ENCODE measurements around the gene MYO5B.

The MYO5B gene

DNA sequence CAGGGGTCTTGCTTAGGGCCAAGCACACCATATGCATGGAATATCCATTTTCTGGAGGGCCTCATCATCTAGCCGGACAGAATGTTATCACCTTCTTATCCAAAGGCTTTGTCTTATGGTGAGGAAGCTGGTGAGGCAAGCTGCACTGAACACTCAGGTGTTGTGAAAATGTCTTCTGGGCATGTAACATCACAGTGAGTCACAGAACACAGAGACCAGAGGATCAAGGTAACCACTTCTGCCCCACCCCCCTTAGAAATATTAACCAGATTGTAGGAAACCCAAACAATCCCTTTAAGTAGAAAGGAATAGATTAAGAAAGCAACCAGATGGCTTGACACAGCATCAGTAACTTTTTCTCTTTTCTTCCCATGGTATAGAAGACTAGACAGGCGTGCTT is 51.1 kb downstream of the MYO5B start:
- no peak for DNase-seq

DNA sequence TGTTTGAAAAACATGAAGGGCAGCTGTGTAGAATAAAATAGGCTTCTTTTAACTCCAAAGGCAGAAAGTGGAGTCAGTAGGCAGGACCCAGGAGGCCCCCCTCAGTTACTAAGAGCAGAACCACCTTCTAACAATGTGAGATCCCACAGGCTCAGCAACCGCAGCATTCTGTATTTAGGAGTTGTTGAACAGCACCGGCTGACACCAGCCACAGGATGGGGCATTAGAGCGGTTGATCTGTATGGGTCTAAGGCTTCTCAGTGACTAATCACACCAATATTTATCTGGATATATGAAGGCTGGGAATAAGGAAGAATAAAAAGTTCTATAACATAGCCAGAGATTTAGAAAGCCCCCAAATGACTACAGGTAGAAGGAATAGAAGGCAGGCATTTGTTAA is 51.7 kb downstream of the MYO5B start:
- DNase-seq, result no peak

DNA sequence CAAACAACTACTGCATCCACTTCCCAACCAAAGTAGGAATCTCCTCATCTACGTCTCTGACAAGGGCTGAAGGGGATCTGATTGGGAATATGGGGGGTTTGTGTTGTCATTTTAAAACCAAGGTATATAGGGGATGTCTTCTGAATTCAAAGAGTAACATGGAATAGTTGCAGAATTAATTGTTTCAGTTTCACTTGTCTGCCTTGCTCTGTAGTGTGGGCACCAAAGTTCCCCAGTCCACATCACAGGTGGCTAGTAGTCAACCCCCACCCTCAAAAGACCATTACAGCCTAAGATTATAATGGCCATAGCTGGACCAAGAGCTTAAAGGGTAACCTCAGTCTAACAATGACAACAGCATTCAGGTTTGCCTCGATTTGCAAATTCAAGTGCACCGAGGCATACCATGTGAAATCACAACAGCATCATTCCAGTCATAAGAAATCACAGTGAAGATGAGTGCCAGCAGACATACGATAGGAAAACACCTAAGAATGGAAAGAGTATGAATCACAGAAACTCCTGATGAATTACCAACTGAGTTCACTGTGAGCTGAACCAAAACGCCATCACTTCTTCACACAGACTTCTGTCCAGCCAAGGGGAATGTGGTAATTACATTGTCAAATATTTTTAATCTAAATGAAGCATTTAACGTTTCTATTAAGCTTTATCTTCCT is 52.4 kb downstream of the MYO5B start:
- DNase-seq, result no peak

DNA sequence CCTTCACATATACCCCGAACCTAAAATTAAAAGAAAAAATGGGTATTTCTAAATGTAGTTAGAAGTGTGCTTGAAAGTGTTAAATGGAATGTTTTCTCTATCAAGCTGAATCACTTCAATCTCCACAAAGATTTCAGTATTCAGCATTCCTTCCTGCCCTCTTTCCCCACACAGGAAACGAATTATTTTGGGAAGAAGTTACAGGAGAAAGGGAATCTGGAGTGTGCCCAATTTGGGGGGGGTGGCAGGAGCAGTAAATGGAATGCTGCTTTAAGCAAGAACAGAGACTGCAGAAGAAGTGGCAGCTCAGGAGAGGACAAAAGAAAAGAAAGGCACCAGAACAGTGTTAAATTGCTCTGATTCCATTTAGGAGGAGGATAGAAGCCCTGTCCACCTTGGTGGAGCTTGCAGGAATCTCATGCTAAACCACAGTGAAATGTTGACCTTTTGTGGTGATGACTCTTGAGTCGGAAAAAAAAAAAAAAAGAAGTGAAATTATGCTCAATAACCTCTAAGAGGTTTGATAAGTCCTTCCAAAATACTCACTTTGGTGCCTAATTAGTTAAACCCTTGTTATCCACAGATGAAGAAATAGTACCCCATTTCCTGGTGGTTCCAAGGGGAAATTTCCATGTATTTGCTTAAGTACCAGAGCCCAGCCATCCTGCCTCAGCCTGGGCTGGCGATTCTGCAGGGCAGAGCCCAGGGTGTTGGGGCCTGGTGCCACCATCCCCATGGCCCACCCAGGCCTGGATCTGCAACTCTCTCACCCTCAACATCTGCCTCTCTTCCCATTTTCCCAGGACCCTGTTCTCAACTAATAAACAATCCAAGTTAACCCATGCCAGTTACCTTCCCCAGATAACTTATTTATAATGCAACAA is 56.5 kb downstream of the MYO5B start:
- DNase-seq, result no peak

DNA sequence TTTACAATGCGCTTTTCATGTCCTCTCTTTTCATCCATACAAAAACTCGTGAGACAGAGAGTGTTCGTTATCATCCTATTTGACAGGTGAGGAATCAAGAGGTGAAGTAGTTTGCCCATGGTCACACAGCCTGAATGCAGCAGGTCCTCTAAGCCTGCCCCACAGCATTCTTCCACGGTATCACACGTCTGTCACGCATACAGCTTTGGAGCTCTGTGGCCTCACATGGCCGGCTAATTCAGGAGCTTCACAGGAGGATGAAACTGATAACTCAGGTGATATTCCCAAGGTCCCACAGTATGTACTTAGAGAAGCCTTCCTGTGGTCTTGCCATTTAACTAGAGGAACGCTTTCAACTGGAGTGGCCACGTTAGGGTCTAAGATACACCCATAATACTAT is 59.0 kb downstream of the MYO5B start:
- no peak for DNase-seq

DNA sequence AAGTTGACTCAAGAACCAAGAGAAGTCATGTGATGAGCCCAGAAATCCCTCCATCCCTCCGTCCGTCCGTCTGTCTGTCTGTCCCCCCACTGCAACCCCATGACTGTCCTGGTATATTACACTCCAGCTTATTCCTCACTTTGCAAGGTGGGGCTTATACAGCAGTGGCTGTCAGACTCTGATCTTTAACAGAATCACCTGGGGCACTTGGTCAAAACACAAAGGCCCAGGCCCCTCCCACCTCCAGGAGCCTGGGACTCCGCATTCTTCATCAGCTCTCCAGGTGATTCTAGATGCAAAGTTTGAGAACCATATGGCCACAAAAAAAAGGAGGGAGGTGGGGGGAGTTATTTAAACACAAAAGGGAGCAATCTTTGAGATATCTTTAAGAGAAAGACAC is 61.4 kb downstream of the MYO5B start:
- DNase-seq, result no peak

DNA sequence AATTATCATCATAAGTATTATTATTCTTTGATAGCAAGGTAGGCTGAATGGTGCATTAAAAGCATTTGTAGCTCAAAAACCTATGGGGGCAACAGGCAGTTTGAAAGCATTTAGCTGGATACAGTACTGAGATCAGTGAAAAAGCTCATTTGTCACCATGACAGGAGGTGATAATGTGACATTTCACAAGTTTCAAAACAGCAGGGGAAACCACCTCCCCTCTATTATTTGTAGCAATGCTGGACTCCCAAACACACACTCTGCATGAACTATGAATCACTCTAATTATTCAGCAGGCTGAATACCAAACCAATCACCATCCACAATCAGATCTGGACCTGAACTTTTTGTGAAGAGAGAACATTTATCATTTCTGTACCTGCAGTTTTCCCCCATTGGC is 63.4 kb downstream of the MYO5B start:
- no peak for DNase-seq

DNA sequence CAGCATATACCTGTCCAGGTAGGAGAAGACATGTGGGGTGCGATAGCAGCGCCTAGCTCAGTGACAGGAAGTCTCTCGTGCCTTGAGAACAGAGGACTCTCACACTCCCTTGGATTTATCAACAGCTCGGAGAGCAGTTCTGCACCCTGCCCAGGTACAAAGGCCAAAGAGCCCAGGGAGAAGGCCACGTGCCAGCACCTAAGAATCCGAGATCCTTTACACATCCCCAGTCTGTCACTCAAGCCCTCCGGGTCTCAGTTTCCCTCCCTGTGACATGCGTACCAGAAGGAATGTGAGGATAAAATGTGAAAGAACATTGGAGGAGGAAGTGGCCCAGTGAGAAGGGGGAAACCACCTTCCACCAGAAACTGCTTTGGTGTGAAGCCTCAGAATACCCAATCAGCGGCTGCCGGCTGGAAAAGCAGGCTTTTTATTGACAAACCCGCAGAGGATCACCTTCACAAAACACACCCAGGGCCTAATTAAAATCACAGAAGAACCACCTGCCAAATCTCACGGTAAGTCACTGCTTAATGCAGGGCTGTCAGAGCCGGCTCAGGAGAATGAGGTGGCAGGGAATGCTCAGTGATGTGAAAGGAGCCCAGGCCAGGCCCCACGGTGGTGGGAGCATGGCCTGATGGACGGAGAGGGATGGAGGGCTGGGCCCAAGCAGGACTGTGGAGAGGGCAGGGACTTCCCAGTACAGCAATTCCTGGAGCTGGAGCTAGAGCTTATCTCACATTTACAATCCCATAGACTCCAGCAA is 66.3 kb downstream of the MYO5B start:
- DNase-seq, result no peak

DNA sequence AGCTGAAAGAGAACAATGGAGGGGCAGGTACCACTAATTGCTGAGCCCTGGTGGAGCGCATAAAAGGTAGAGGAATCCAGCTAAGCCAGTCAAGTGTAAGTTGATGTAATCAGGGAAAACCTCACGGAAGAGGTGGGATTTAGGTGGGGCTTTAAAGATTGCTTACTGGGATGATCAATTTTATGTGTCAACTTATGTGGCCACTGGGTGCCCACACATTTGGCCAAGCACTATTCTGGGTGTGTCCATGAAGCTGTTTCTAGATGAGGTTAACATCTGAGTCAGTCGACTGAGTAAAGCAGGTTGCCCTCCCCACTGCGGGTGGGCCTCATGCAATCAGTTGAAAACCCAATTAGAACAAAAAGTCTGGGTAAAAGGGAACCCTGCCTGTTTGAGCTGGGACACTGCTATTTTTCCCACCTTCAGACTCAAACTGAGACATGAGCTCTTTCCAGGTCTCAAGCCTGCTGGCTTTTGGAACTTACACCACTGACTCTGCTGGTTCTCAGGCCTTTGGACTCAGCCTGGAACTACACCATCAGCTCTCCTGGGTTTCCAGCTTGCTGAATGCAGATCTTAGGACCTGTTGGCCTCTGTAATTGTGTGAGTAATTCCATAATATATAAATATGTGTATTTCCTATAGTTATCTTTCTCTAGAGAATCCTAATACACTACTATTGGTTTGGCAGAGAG is 67.3 kb downstream of the MYO5B start:
- DNase-seq, result no peak

DNA sequence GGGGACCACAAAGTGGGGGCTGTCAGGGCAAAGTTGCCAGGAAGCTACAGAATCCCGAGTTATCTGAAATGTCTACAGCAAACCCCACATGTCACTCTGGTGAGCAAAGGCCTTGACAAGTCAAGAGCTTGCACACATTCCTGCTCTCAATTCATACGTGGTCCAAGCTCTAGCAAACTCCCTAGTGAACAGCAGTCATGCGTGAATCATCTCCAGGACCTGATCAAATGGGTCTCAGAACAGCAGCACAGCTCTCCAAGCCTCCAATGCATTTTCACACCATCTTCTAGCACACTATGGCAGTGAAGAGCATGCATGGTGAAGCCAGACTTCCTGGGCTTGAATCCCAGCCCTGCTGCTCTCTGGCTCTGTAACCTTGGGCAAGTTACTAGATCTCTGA is 68.5 kb downstream of the MYO5B start:
- DNase-seq, result no peak

DNA sequence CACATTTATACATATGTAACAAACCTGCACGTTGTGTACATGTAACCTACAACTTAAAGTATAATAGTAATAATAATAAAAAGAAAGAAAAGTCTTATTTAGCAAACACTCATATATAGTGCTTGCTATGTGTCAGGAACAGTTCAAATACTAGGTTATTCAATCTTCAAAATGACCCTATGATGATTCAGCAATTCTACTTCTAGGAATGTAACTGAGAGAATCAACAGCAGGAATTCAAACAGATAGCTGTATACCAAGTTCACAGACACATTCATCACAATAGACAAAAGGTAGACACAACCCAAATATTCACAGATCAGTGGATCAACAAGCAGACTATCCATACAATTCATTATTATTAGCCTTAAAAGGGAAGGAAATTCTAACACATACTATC is 69.5 kb downstream of the MYO5B start:
- DNase-seq, result no peak

DNA sequence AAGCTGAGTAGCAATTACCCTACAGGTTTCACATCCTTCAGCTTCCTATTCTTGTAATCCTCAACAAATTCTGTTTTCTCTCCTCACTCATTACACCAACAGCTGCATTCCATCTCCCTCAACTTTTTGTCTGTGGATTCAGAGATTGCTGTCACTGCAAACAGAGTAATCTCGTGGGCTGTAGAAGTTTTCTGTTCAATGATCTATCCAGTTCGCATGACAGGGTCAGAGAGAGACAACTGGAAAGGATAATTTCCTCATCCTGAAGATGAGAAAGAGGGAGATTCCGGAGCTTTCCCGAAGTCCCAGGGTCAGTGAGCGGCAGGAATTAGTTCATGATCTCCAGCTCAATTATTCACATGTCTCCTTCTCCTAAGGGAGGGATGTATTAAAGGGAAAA is 75.7 kb downstream of the MYO5B start:
- no peak for DNase-seq

DNA sequence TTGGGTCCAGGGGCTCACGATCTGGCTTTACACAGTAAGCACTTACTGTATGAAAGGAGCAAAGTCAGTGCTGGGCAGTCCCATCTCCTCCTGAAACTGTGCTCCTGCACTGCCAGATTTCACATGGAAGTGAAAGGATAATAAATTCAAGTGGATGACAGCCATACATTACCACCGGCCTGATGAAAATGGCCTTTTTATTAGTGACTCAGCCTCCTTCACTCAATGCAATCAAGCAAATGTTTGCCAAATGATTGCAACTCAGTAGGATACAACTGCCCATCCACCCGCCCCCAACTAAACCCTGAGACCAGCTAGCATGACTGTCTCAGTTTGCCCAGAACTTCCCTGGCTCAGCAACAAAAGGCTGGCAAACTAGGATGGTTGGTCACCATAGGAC is 77.1 kb downstream of the MYO5B start:
- DNase-seq, result no peak

DNA sequence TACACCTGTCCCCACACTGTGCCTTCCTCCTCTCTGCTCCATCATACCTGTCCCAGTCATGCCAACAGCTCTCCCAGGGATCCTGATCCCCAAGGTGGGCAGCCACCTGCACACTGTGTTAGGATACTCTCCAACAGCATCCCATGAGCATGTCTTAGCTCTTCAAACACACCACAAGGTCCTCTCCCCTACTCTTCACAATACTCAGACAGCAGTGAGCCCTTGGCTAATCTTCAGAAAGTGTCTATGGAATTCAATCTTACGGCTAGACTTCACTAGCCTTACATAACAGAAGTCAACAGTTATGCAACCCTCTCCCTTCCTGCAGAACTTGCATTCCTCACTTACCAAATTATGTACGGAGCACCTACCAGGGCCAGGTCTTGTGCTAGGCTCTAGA is 79.9 kb downstream of the MYO5B start:
- no peak for DNase-seq

DNA sequence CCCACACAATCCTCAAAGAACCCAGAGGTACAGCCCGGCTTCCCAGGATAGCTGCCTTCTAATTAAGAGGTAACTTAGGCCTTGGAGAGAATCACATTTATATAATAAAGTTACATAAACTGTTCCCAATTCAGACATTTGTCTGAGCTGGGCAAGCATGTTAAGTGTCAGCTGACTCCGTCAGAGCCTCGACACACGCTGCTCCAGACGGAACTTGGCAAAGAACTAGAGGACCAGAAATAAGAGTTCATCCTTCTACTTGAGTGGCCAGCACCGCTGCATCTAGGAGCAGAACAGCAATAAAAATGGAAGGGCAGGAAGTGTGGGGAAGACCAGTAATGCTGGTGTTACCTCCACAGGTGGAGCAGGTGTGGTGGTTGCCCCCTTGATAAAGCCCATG is 80.5 kb downstream of the MYO5B start:
- DNase-seq, result no peak

DNA sequence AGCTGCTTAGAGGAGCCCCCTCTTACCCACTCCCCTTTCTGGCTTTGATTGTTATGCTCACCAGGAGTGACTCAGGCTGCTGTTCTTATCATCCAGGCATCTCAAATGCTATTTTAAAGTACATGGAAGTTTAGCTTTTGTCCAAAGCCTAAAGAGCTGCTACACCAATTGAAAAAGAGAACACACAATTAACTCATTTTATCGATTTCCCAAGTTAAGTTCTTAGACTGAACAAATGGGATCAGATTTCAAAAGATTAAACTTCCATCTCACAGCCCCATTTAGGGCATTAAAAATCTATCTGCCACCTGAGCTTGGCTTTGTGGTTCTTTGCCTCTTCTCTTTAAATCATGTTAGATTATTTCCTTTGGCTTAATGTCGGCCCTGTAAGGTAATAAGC is 81.2 kb downstream of the MYO5B start:
- no peak for DNase-seq

DNA sequence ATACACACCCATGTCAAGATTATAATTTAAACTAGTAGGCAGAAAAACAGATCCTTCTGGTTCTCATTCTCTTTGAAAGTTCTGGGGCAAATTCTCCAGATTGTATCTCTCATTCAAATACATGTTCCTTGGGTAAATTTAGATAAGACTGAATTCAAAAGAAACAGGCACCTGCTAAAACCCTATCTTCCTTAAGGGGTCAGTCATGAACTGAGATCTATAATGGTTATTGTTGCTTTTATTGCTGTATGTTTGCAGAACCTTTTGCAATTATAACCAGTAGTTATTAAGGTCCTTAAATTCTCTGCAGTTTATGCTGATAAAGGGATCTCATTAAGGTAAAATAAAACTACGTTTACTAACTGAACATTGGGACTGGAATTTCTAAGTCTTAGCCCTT is 83.5 kb downstream of the MYO5B start:
- no peak for DNase-seq

DNA sequence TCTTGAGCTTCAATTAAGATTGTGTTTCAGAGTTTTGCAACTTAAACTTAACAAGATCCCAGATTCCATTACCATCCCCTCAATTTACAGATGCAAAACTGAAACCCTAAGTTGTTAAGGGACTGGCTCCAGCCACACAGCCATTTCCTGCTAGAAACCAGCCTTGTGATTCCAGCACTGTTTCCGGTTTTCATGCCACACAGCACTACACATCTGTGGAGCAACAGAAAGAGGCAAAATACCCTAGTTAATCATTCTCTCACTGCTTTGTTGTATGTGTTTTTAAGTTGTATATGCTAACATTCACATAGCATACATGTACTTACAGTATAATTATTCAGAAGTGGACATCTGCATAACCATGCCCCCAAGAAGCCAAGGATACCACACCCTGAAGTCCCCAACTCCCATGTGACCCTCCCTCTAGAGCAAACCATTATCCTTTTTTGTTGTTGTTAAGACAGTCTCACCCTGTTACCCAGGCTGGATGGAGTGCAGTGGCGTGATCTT is 87.4 kb downstream of the MYO5B start:
- DNase-seq, result no peak

DNA sequence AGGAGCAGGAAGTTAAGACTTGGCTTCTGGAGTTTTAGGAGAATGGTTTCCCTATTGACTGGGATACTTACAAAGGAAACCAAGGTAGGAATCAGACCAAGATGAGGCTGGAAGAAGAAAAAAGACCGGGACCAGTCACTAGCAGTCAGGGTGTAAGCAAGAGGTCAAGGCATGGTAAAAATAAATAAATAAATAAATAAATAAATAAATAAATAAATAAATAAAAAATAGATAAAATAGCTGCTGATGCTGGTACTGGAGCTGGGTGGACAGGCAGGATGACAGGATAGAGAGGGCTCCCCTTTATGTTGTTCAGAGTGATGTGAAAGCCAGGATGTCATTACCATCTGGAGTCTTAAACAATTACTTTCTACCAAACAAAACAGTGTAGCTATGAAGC is 89.9 kb downstream of the MYO5B start:
- DNase-seq, result no peak

DNA sequence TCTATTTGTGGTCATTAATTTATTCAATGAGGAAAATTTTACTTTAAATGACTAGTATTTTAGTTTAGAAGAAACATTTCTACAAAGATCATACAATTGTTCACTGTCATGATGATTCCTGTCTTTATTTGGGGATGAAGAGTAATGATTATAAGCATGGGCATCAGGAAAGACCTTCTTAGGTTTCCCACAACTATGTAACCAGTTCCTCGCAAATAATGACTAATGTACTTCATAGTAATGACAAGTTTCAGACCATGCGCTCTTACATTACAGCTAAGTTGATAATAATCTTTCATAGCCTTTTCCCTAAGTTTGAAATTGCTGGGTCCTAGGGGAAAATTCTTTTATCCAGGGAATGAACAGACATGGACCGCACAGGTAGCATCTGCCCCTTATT is 90.5 kb downstream of the MYO5B start:
- no peak for DNase-seq

DNA sequence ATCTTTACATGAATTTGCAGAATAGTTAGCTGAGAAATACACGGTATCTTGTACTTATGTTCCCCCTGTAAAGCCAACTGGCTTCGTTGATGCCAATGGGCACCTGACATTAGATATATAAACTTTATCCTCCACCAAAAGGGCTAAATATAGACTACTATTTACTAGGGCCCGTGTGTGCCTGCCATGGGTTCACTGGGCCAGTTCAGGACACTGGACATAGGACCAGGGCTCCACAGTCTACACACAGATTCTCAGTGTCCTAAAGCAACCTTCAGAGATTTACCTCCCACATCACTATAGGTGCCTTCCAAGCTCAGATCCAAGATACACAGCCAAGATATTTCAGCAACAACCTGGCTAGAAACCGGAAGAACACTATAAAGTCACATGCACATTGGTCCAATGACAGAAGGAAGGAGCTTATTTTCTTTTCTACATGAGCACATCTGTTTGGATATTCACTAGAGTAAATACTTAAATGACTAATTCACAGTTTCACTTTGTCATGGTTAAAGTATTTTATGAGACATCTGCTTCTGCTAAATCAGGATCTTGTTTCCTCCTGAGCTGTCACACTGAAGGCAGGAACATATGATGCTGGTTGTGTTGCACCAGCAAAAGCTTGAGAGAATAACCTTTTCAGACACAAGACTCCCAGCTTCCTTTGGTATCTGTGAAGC is 95.1 kb downstream of the MYO5B start:
- no peak for DNase-seq

DNA sequence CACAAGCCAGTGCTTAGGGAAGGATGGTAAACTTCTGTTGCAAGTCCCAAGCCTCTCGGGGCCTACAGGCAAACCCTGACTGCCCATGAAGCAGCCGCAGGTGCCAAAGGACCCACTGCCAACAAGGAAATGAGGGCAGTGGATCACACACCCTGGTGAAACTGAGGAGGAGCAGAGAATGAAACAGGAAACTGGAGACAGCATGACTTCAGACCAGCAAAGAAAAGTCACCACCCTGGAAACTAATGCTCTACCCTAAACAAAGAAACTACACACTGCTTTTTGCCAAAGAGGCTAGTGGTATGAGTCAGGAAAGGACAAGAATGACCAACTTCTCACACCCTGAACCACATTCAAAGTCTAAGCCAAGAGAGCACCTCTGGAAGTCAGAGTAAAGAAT is 97.2 kb downstream of the MYO5B start:
- DNase-seq, result no peak
